H1 (cell line): ENCODE results near the gene SPAG16. TPM values are rescaled to one million over a fixed set of nuclear protein-coding genes. Genes with fewer than 3 reads are reported as not detected.

Source experiments
- CTCF ChIA-PET: fragments of 300-600 bp; sonication (Branson Sonifier 250); formaldehyde crosslinking; loops from one replicate; lab custom pipeline; 2021; ENCODE audit not compliant: partially characterized antibody; lab: Charles Lee
- POLR2A ChIA-PET: fragments of 300-600 bp; sonication (Branson Sonifier 250); formaldehyde crosslinking; loops from one replicate; lab custom pipeline; 2021; ENCODE audit warnings: inconsistent platforms; ENCODE audit not compliant: partially characterized antibody; lab: Charles Lee
- DNase-seq, 2 experiments: peaks; one replicate each; pipeline versions ENCODE4 v3.0.0 to v3.0.0-alpha.2; 2010 to 2022; ENCODE audit warnings: low spot score in 2 of 2, low read depth in 1 of 2, mixed read lengths in 1 of 2
- FAIRE-seq: peaks from 2 replicates; lab custom pipeline; 2011; peaks lifted over from hg19 to GRCh38; lab: Jason Lieb, UNC
- H2AFZ ChIP-seq: 2 replicates; pipeline ENCODE4 v1.8.1; 2012; ENCODE audit warnings: low read length, inconsistent platforms
- H2AK5ac ChIP-seq: 2 replicates; pipeline ENCODE4 v1.6.1; 2013; ENCODE audit warnings: low read depth, low read length
- H2BK120ac ChIP-seq: replicated peaks from 2 replicates; pipeline ENCODE3; 2013; ENCODE audit warnings: low read depth, low read length, inconsistent platforms
- H2BK12ac ChIP-seq: 2 replicates; pipeline ENCODE4 v1.6.1; 2013; ENCODE audit warnings: low read depth, low read length
- H2BK15ac ChIP-seq: 2 replicates; pipeline ENCODE4 v1.6.1; 2013; ENCODE audit warnings: low read length
- H2BK20ac ChIP-seq: 2 replicates; pipeline ENCODE4 v1.6.1; 2013; ENCODE audit warnings: low read length
- H2BK5ac ChIP-seq: 2 replicates; pipeline ENCODE4 v1.6.1; 2013; ENCODE audit warnings: low read depth, low read length
- H3K14ac ChIP-seq: 2 replicates; pipeline ENCODE4 v1.6.1; 2013; ENCODE audit warnings: inconsistent platforms; ENCODE audit not compliant: insufficient read length
- H3K18ac ChIP-seq: 2 replicates; pipeline ENCODE4 v1.6.1; 2013; ENCODE audit warnings: low read length; ENCODE audit errors: extremely low read depth
- H3K23ac ChIP-seq: 2 replicates; pipeline ENCODE4 v1.6.1; 2013; ENCODE audit warnings: inconsistent platforms; ENCODE audit not compliant: insufficient read length
- H3K23me2 ChIP-seq: 2 replicates; pipeline ENCODE4 v1.6.1; 2013; ENCODE audit warnings: low read depth, low read length
- H3K27ac ChIP-seq: 2 replicates; pipeline ENCODE4 v1.6.1; 2011; ENCODE audit warnings: low read depth, low read length, inconsistent platforms
- H3K27me3 ChIP-seq, 4 experiments: replicated peaks in 1 of 4; 1 replicate in 1 of 4; 2 replicates in 3 of 4; pipeline versions ENCODE4 v1.6.1 to v1.8.1; 2011 to 2013; ENCODE audit warnings: low read length in 3 of 4, mild to moderate bottlenecking in 3 of 4, inconsistent platforms in 2 of 4, mixed read lengths in 2 of 4, moderate library complexity in 1 of 4; ENCODE audit not compliant: control insufficient read depth in 3 of 4, insufficient read depth in 3 of 4; ENCODE audit errors: extremely low read depth in 1 of 4
- H3K36me3 ChIP-seq, 4 experiments: 2 replicates each; pipeline versions ENCODE4 v1.6.1 to v1.8.1; 2011 to 2013; ENCODE audit warnings: mild to moderate bottlenecking in 4 of 4, low read length in 3 of 4, moderate library complexity in 2 of 4, control low read depth in 1 of 4, inconsistent platforms in 1 of 4; ENCODE audit not compliant: insufficient read depth in 4 of 4, control insufficient read depth in 2 of 4
- H3K4ac ChIP-seq: replicated peaks from 2 replicates; pipeline ENCODE3; 2013; ENCODE audit warnings: low read length, low read depth, mixed read lengths, inconsistent platforms; ENCODE audit not compliant: insufficient read length
- H3K4me1 ChIP-seq, 4 experiments: replicated peaks in 1 of 4; 1 replicate in 1 of 4; 2 replicates in 3 of 4; pipeline versions ENCODE4 v1.6.1 to v1.8.1; 2011 to 2013; ENCODE audit warnings: low read length in 3 of 4, inconsistent platforms in 2 of 4, mixed read lengths in 1 of 4; ENCODE audit not compliant: insufficient read depth in 4 of 4, control insufficient read depth in 3 of 4
- H3K4me2 ChIP-seq, 2 experiments: 2 replicates each; pipeline versions ENCODE4 v1.6.1 to v1.8.1; 2011 to 2013; ENCODE audit warnings: low read depth in 2 of 2, low read length in 2 of 2, control low read depth in 1 of 2, inconsistent platforms in 1 of 2, mild to moderate bottlenecking in 1 of 2; ENCODE audit not compliant: insufficient read depth in 1 of 2
- H3K4me3 ChIP-seq, 4 experiments: fragments of 200-600, 300-600 bp in 1 of 4; sonication (generic), shearing (Covaris generic), sonication (Bioruptor Twin) in 1 of 4; 2 replicates each; pipeline versions ENCODE4 v1.5.1 to v1.8.1; 2011 to 2016; ENCODE audit warnings: low read length in 4 of 4, low read depth in 3 of 4, control low read depth in 2 of 4, inconsistent platforms in 2 of 4, mild to moderate bottlenecking in 2 of 4, mixed read lengths in 1 of 4, moderate library complexity in 1 of 4; ENCODE audit not compliant: insufficient read depth in 2 of 4; ENCODE audit errors: extremely low read depth in 1 of 4
- H3K56ac ChIP-seq: replicated peaks from 2 replicates; pipeline ENCODE3; 2013; ENCODE audit warnings: low read depth, mild to moderate bottlenecking, mixed read lengths, low read length, inconsistent platforms; ENCODE audit not compliant: insufficient read length
- H3K79me1 ChIP-seq: 2 replicates; pipeline ENCODE4 v1.6.1; 2013; ENCODE audit warnings: low read depth, low read length, control low read depth
- H3K79me2 ChIP-seq, 2 experiments: 2 replicates each; pipeline versions ENCODE4 v1.6.1 to v1.8.1; 2012 to 2013; ENCODE audit warnings: low read length in 2 of 2, mild to moderate bottlenecking in 2 of 2, inconsistent platforms in 1 of 2; ENCODE audit not compliant: insufficient read depth in 2 of 2, control insufficient read depth in 1 of 2
- H3K9ac ChIP-seq, 4 experiments: replicated peaks in 1 of 4; 1 replicate in 1 of 4; 2 replicates in 3 of 4; pipeline versions ENCODE4 v1.6.1 to v1.8.1; 2011 to 2013; ENCODE audit warnings: low read depth in 3 of 4, low read length in 3 of 4, control low read depth in 2 of 4, mild to moderate bottlenecking in 2 of 4, moderate library complexity in 2 of 4, inconsistent platforms in 1 of 4; ENCODE audit errors: extremely low read depth in 1 of 4
- H3K9me3 ChIP-seq, 2 experiments: 2 replicates each; pipeline versions ENCODE4 v1.6.1 to v1.8.1; 2012 to 2013; ENCODE audit warnings: mild to moderate bottlenecking in 2 of 2, moderate library complexity in 2 of 2, control low read depth in 1 of 2, inconsistent platforms in 1 of 2, low read depth in 1 of 2, low read length in 1 of 2, mixed read lengths in 1 of 2; ENCODE audit not compliant: insufficient read depth in 2 of 2
- H4K20me1 ChIP-seq, 2 experiments: replicated peaks in 1 of 2; 2 replicates each; pipeline versions ENCODE3 to v1.8.1; 2011 to 2013; ENCODE audit warnings: inconsistent platforms in 2 of 2, low read length in 2 of 2, mild to moderate bottlenecking in 1 of 2; ENCODE audit not compliant: insufficient read depth in 2 of 2, control insufficient read depth in 1 of 2
- H4K5ac ChIP-seq: 2 replicates; pipeline ENCODE4 v1.6.1; 2013; ENCODE audit warnings: low read length, low read depth, mixed read lengths, inconsistent platforms; ENCODE audit not compliant: insufficient read length
- H4K8ac ChIP-seq: 2 replicates; pipeline ENCODE4 v1.8.0; 2013; ENCODE audit warnings: mild to moderate bottlenecking, moderate library complexity, low read length, inconsistent platforms; ENCODE audit not compliant: insufficient read depth; ENCODE audit errors: extremely low read depth
- H4K91ac ChIP-seq: replicated peaks from 2 replicates; pipeline ENCODE3; 2013; ENCODE audit warnings: low read length, mixed read lengths, inconsistent platforms; ENCODE audit not compliant: insufficient read length
- CEBPB ChIP-seq: IDR thresholded peaks from 2 replicates; pipeline ENCODE4 v1.6.1; 2012; ENCODE audit warnings: low read depth, low read length
- CREB1 ChIP-seq: IDR thresholded peaks from 2 replicates; pipeline ENCODE4 v1.6.1; 2012; ENCODE audit warnings: inconsistent platforms
- EGR1 ChIP-seq: IDR thresholded peaks from 2 replicates; pipeline ENCODE4 v1.6.1; 2011; ENCODE audit warnings: low read depth, low read length, borderline replicate concordance
- EZH2 ChIP-seq: fragments of 200-600 bp; sonication (generic); IDR thresholded peaks from 2 replicates; pipeline ENCODE4 v1.7.1; 2012; ENCODE audit warnings: low read depth, mild to moderate bottlenecking, moderate library complexity, low read length, inconsistent platforms; ENCODE audit not compliant: severe bottlenecking
- HDAC6 ChIP-seq: IDR thresholded peaks from one replicate; pipeline ENCODE4 v1.7.1; 2012; ENCODE audit warnings: low read depth, mild to moderate bottlenecking, inconsistent platforms, low read length, moderate library complexity
- NRF1 ChIP-seq: IDR thresholded peaks from 2 replicates; pipeline ENCODE4 v1.6.1; 2011; ENCODE audit warnings: mild to moderate bottlenecking, low read depth, low read length, improper control_type of control experiment
- POLR2A ChIP-seq, 2 experiments: IDR thresholded peaks; 1 replicate in 1 of 2; 2 replicates in 1 of 2; pipeline ENCODE4 v1.6.1; 2011; ENCODE audit warnings: low read depth in 2 of 2, low read length in 2 of 2, mild to moderate bottlenecking in 2 of 2; ENCODE audit errors: control extremely low read depth in 1 of 2
- RAD21 ChIP-seq, 2 experiments: IDR thresholded peaks in 1 of 2; conservative IDR thresholded peaks in 1 of 2; 2 replicates each; pipeline ENCODE4 v1.6.1; 2011; ENCODE audit warnings: low read depth in 2 of 2, low read length in 2 of 2, improper control_type of control experiment in 1 of 2, inconsistent platforms in 1 of 2, mild to moderate bottlenecking in 1 of 2, moderate library complexity in 1 of 2
- RFX5 ChIP-seq: IDR thresholded peaks from 2 replicates; pipeline ENCODE4 v1.6.1; 2011; ENCODE audit warnings: low read depth, low read length, improper control_type of control experiment, borderline replicate concordance
- RXRA ChIP-seq: IDR thresholded peaks from 2 replicates; pipeline ENCODE4 v1.6.1; 2011; ENCODE audit warnings: low read depth, mild to moderate bottlenecking, low read length, moderate library complexity; ENCODE audit not compliant: insufficient read depth
- SIN3A ChIP-seq, 2 experiments: IDR thresholded peaks in 1 of 2; conservative IDR thresholded peaks in 1 of 2; 2 replicates each; pipeline ENCODE4 v1.6.1; 2011 to 2012; ENCODE audit warnings: low read length in 2 of 2, improper control_type of control experiment in 1 of 2, low read depth in 1 of 2, mild to moderate bottlenecking in 1 of 2
- SP1 ChIP-seq: IDR thresholded peaks from 2 replicates; pipeline ENCODE4 v1.6.1; 2011; ENCODE audit warnings: low read depth, low read length
- TCF12 ChIP-seq: IDR thresholded peaks from 2 replicates; pipeline ENCODE4 v1.6.1; 2011; ENCODE audit warnings: low read depth, mild to moderate bottlenecking, low read length
- WGBS, 2 experiments: shearing (Covaris generic) in 1 of 2; methylation state at CpG; one replicate each; pipeline versions ENCODE4 v1.1.6 to v1.1.7; 2013 to 2015; ENCODE audit warnings: low lambda C conversion rate in 2 of 2, mixed read lengths in 2 of 2, inconsistent platforms in 1 of 2, low coverage in 1 of 2, missing lambda C conversion rate in 1 of 2; ENCODE audit not compliant: insufficient replicate concordance in 2 of 2, insufficient coverage in 1 of 2, insufficient read length in 1 of 2; ENCODE audit errors: extremely low coverage in 1 of 2, missing lambda C conversion rate in 1 of 2; 5-methylcytosine and 5-hydroxymethylcytosine counted together
- polyA plus RNA-seq, 7 experiments: library from polyadenylated mRNA; depleted of rRNA in 3 of 7; stranded (reverse) in 5 of 7; unstranded in 2 of 7; fragments of >200 nt in 5 of 7; fragments of 200-250 nt in 2 of 7; gene quantifications; 1 replicate in 5 of 7; 2 replicates in 1 of 7; 4 replicates in 1 of 7; pipeline versions ENCODE4 v1.2.1 to v1.2.3, GENCODE V29; 2011 to 2013; ENCODE audit warnings: missing spikeins in 2 of 7, mixed read lengths in 2 of 7
- total RNA-seq: library from RNA; stranded (reverse); fragmentation: NEBNext Ultra II Directional; extraction: Animal tissue kit (Norgen Biotek cat#: 25700); gene quantifications from 2 replicates; pipeline ENCODE4 v1.2.1, GENCODE V29; 2021
- TF ChIP-seq, protein P1 (sequence below): IDR thresholded peaks from 2 replicates; pipeline ENCODE4 v1.6.1; 2011; ENCODE audit warnings: low read depth, mild to moderate bottlenecking, low read length; ENCODE audit not compliant: insufficient read depth

Gene SPAG16
- total and polyA plus RNA-seq, 2 of the 8 experiments (the other 6 are each of a cell fraction or from before 2014, with no cell fraction given), result 6.0 to 14.9 TPM

DNA sequence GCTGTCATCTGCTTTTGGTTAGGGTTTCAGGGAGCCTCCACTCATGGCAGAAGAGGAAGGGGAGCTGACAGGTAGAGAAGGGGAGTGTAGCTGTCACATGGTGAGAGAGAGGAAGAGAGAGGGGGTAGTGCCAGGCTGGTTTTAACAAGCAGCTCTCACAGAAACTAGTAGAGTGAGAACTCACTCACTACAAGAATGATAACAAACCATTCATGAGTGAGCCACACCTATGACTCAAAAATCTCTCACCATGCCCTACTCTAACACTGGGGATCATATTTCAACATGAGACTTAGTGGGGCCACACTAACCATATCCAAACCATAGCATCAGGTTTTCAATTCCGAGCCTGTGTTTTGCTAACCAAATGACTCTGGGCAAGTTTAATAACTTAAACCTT lies 851.7 kb downstream of the SPAG16 start:
- Histone ChIP-seq H3K9ac (no peak overlapping the region), H3K23me2 (no peaks in the 10 kb centered on the region), H3K27ac (no peak overlapping the region), H2AFZ (no peak overlapping the region), H3K14ac (no peak overlapping the region), H3K4me2 (no peak overlapping the region), H3K56ac (no peak overlapping the region), H3K36me3 (no peaks in the 10 kb centered on the region), H4K8ac (no peak overlapping the region), H3K79me1 (no peaks in the 10 kb centered on the region), H3K27me3 (no peaks in the 10 kb centered on the region), H4K91ac (no peak overlapping the region), H2BK5ac (no peak overlapping the region), H3K9me3 (no peaks in the 10 kb centered on the region), H3K18ac (no peak overlapping the region), H3K4me1 (peaks cover 0 to 2% (median 0%) of the 10 kb centered on the region in 4 experiments; a peak in 2 of 7 replicates), H4K20me1 (no peaks in the 10 kb centered on the region), H2BK15ac (peak overlapping the region; percentile 61; the same call in 1 of the 2 replicates), H2BK12ac (no peak overlapping the region), H3K4me3 (no peak overlapping the region), H3K4ac (no peak overlapping the region), H3K79me2 (no peaks in the 10 kb centered on the region), H4K5ac (no peak overlapping the region), H2BK120ac (no peak overlapping the region), H2BK20ac (0 out of 2 replicates have a peak overlapping the region, but pooled peaks have one; percentile 21), H2AK5ac (no peak overlapping the region), H3K23ac (no peak overlapping the region)
- FAIRE-seq (no peak), DNase-seq (no peak)
- 95% methylated on average over 1 of the region's 1 CpG; no CpG with 5 or more reads in 1 of the 2 experiments for WGBS, 2 experiments
- POLR2A ChIA-PET, result interaction anchor here (0.8 kb wide), 1 partner anchor 9 kb away, joined by 3 read pairs; no protein-coding TSS in a partner anchor
- CTCF ChIA-PET, result no interaction called here
- TF ChIP-seq RFX5 (no peak), POLR2A (IDR thresholded peaks at IDR 0.05; ENCODE audit: control extremely low read depth in 1 of 2, low read depth in 2 of 2, low read length in 2 of 2) (no peak), CEBPB (no peak), RAD21 (IDR thresholded peaks at IDR 0.05 in 1 of 2, conservative IDR thresholded peaks at IDR 0.05 in 1 of 2; ENCODE audit: low read depth in 2 of 2, low read length in 2 of 2) (no peak), EGR1 (no peak), HDAC6 (no peak), CREB1 (no peak), RXRA (no peak), EZH2 (no peak), NRF1 (no peak), SIN3A (conservative IDR thresholded peaks at IDR 0.05 in 1 of 2, IDR thresholded peaks at IDR 0.05 in 1 of 2; ENCODE audit: low read depth in 1 of 2, low read length in 2 of 2) (no peak), TCF12 (no peak), SP1 (no peak)
- TF ChIP-seq, protein P1, sequence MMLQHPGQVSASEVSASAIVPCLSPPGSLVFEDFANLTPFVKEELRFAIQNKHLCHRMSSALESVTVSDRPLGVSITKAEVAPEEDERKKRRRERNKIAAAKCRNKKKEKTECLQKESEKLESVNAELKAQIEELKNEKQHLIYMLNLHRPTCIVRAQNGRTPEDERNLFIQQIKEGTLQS, result no peak
